Measurements from ENCODE around the gene FAM204A. TPM values are rescaled to one million over a fixed set of nuclear protein-coding genes. Genes with fewer than 3 reads are reported as not detected.

The FAM204A gene
- polyA plus RNA-seq, 1 experiment, result 42.8 TPM

DNA sequence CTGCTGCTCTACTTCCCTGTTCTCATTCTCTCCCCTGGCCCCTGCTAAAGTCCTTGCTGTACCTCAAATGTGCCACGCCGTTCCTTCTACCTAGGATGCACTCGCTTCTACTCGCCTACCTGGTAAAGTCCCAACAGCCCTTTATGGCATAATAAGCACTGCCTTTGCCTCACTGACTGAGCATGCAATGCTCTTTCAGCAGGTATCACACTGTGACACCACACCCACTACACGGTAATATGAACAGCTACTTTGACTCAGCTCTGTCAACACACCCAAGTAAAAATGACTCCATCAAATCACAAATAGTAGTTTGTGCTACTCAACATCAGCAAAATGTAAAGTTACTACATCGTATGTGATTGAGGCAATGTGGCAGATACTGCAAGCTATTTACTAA, 37.6 kb downstream of the FAM204A start:
- no peak overlapping the region for H3K27ac ChIP-seq (ENCODE audit: low read depth, low read length)
- no peak overlapping the region for H3K4me3 ChIP-seq (ENCODE audit: low read depth, low read length)
- no peaks in the 10 kb centered on the region for H3K27me3 ChIP-seq (ENCODE audit: control insufficient read depth, insufficient read depth, low read length)
- ChIA-PET CTCF (no interaction called here), POLR2A (no interaction called here)
- TF ChIP-seq, protein P1, sequence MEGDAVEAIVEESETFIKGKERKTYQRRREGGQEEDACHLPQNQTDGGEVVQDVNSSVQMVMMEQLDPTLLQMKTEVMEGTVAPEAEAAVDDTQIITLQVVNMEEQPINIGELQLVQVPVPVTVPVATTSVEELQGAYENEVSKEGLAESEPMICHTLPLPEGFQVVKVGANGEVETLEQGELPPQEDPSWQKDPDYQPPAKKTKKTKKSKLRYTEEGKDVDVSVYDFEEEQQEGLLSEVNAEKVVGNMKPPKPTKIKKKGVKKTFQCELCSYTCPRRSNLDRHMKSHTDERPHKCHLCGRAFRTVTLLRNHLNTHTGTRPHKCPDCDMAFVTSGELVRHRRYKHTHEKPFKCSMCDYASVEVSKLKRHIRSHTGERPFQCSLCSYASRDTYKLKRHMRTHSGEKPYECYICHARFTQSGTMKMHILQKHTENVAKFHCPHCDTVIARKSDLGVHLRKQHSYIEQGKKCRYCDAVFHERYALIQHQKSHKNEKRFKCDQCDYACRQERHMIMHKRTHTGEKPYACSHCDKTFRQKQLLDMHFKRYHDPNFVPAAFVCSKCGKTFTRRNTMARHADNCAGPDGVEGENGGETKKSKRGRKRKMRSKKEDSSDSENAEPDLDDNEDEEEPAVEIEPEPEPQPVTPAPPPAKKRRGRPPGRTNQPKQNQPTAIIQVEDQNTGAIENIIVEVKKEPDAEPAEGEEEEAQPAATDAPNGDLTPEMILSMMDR (IDR thresholded peaks at IDR 0.05; ENCODE audit: low read depth, low read length), result no peak
- no peak for DNase-seq (ENCODE audit: low read depth, low spot score)
- H3K9me3 ChIP-seq (ENCODE audit: control insufficient read depth, insufficient read depth, low read length), result no peaks in the 10 kb centered on the region

DNA sequence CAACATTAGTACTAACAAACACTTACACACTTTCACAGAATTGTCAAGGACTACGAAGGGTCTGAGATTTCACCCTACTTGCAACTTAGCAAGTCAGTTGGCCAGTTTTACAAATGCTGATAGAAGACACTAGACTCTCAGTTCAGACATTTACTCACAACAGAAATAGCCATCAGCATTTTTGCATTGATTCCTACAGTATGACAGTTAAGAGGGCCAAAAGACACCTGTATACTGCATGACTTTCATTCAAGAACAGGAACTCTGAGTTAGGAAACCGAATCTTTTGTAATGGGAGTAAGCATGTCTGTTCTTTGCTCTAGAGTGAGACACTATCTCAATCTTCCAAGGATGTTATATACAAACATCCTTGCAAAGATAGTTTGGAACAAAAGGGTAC, 40.9 kb downstream of the FAM204A start:
- Histone ChIP-seq H3K27ac (ENCODE audit: low read depth, low read length) (no peak overlapping the region), H3K27me3 (ENCODE audit: control insufficient read depth, insufficient read depth, low read length) (no peaks in the 10 kb centered on the region), H3K4me3 (ENCODE audit: low read depth, low read length) (no peak overlapping the region), H3K9me3 (ENCODE audit: control insufficient read depth, insufficient read depth, low read length) (no peaks in the 10 kb centered on the region)
- no peak for DNase-seq (ENCODE audit: low read depth, low spot score)
- POLR2A ChIA-PET, result no interaction called here
- TF ChIP-seq, protein P1 (IDR thresholded peaks at IDR 0.05; ENCODE audit: low read depth, low read length), result no peak
- CTCF ChIA-PET, result interaction anchor here (1.4 kb wide), 1 partner anchor 804 kb away, joined by 3 read pairs; no protein-coding TSS in a partner anchor

DNA sequence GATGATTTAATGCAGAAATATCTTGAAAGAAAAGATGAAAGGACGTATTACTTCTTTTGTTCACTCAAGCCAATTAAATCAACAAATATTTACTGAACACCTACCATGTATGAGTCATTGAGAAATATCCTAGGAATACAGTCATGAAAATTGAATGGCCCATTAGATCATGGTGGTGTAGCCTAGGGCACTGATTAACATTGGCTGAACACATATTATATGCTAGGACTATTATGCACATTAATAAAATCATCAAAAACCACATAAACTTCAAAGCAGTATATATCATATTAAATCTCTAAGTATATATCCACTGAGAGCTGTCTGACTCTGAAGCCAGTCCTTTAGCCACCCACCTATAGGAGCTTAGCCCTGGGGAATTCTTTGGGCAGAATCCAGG, 41.8 kb downstream of the FAM204A start:
- H3K4me3 ChIP-seq (ENCODE audit: low read depth, low read length), result no peak overlapping the region
- CTCF ChIA-PET, result no interaction called here
- H3K27me3 ChIP-seq (ENCODE audit: control insufficient read depth, insufficient read depth, low read length), result no peaks in the 10 kb centered on the region
- TF ChIP-seq, protein P1 (IDR thresholded peaks at IDR 0.05; ENCODE audit: low read depth, low read length), result no peak
- H3K27ac ChIP-seq (ENCODE audit: low read depth, low read length), result no peak overlapping the region
- no peak for DNase-seq (ENCODE audit: low read depth, low spot score)
- no peaks in the 10 kb centered on the region for H3K9me3 ChIP-seq (ENCODE audit: control insufficient read depth, insufficient read depth, low read length)
- POLR2A ChIA-PET, result no interaction called here

DNA sequence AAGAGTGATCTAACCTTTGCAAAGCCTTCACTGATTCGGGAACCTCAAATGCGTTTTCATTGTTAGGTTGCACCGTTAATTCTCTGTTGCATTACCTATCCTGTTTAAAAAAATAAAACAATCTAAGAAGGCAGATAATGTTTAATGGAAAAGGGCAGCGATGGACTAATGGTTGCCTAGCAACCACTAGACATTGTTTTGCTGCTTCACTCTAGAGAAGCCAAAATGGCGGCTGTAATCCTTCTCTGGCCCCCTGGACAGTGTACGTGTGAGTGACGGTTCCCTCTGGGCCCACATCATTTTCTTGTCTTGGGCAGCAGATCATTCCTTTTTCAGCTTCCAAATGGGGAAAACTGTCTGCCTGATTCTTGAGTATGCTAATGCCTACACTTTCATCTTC, 43.3 kb downstream of the FAM204A start:
- H3K4me3 ChIP-seq (ENCODE audit: low read depth, low read length), result no peak overlapping the region
- H3K27me3 ChIP-seq (ENCODE audit: control insufficient read depth, insufficient read depth, low read length), result no peaks in the 10 kb centered on the region
- ChIA-PET POLR2A (no interaction called here), CTCF (no interaction called here)
- TF ChIP-seq, protein P1 (IDR thresholded peaks at IDR 0.05; ENCODE audit: low read depth, low read length), result no peak
- H3K9me3 ChIP-seq (ENCODE audit: control insufficient read depth, insufficient read depth, low read length), result no peaks in the 10 kb centered on the region
- no peak overlapping the region for H3K27ac ChIP-seq (ENCODE audit: low read depth, low read length)
- no peak for DNase-seq (ENCODE audit: low read depth, low spot score)

DNA sequence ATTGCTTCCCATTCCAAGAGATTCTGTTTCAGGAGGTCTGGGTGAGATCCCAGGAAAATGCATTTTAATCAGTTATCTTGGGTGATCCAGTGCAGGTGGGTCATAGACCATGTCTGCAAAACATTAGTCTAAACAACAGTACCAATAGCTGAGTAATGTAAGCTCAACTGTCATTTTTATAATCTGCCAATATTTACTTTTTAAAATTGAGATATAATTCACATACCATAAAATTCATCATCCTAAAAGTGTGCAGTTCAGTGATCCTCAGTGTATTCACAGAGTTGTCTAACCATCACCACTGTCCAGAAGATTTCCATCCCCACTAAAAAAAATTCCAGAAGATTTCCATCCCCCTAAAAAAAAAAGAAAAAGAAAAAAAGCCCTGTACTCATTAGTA, 51.0 kb downstream of the FAM204A start:
- Histone ChIP-seq H3K4me3 (ENCODE audit: low read depth, low read length) (no peak overlapping the region), H3K9me3 (ENCODE audit: control insufficient read depth, insufficient read depth, low read length) (no peaks in the 10 kb centered on the region), H3K27me3 (ENCODE audit: control insufficient read depth, insufficient read depth, low read length) (no peaks in the 10 kb centered on the region), H3K27ac (ENCODE audit: low read depth, low read length) (no peak overlapping the region)
- ChIA-PET POLR2A (no interaction called here), CTCF (interaction anchor here (1.3 kb wide), 1 partner anchor 32 kb away, joined by 3 read pairs; no protein-coding TSS in a partner anchor)
- TF ChIP-seq, protein P1 (IDR thresholded peaks at IDR 0.05; ENCODE audit: low read depth, low read length), result no peak
- DNase-seq (ENCODE audit: low read depth, low spot score), result no peak

Measured in AG04450 (cell line).